HG03108 (cell line): ENCODE results near the gene NUP210.

Source experiments
- ATAC-seq: cut with Tn5 transposase; IDR thresholded peaks from one replicate; pipeline ENCODE4 v1.9.1; 2021; ENCODE audit warnings: moderate library complexity; ENCODE audit not compliant: unreplicated experiment

The NUP210 gene

GRCh38 chr3:13329746-13330145 lies 90.4 kb downstream of the NUP210 start:
- ATAC-seq: no peak

GRCh38 chr3:13325892-13326443 lies 94.2 kb downstream of the NUP210 start:
- ATAC-seq: no peak

- ATAC-seq: peak; percentile 51
Measured at GRCh38 chr3:13324835-13325501, 95.2 kb downstream of the NUP210 start.

GRCh38 chr3:13323822-13324221 lies 96.3 kb downstream of the NUP210 start:
- no peak for ATAC-seq

- no peak for ATAC-seq
Measured at GRCh38 chr3:13322324-13322723, 97.8 kb downstream of the NUP210 start.

- no peak for ATAC-seq
Measured at GRCh38 chr3:13319564-13320220, 100.4 kb downstream of the NUP210 start.

- no peak for ATAC-seq
Measured at GRCh38 chr3:13318626-13319470, 101.3 kb downstream of the NUP210 start.

- ATAC-seq: no peak
Measured at GRCh38 chr3:13317596-13318320, 102.4 kb downstream of the NUP210 start.

- no peak for ATAC-seq
Measured at GRCh38 chr3:13316603-13317002, 103.5 kb downstream of the NUP210 start.

GRCh38 chr3:13314877-13315276 lies 105.2 kb downstream of the NUP210 start:
- no peak for ATAC-seq

- ATAC-seq: no peak
Measured at GRCh38 chr3:13313813-13314212, 106.3 kb downstream of the NUP210 start.

- ATAC-seq: no peak
Measured at GRCh38 chr3:13309004-13309403, 111.1 kb downstream of the NUP210 start.

- no peak for ATAC-seq
Measured at GRCh38 chr3:13308380-13308801, 111.7 kb downstream of the NUP210 start.

GRCh38 chr3:13307041-13307440 lies 113.1 kb downstream of the NUP210 start:
- ATAC-seq: no peak

- no peak for ATAC-seq
Measured at GRCh38 chr3:13305623-13306022, 114.5 kb downstream of the NUP210 start.

GRCh38 chr3:13303410-13303809 lies 116.7 kb downstream of the NUP210 start:
- ATAC-seq: no peak

GRCh38 chr3:13301286-13301987 lies 118.7 kb downstream of the NUP210 start:
- peak; percentile 58 for ATAC-seq

- no peak for ATAC-seq
Measured at GRCh38 chr3:13300546-13301285, 119.4 kb downstream of the NUP210 start.

GRCh38 chr3:13299531-13300155 lies 120.5 kb downstream of the NUP210 start:
- ATAC-seq: no peak
